Transverse colon (tissue), 4 donors: Measurements from ENCODE around the gene PTPRE.

ENCODE experiments used
- EP300 ChIP-seq: sonication (generic); formaldehyde crosslinking; IDR thresholded peaks from one replicate; pipeline ENCODE4 v1.6.1; 2017; ENCODE audit warnings: antibody characterized with exemption, low read depth
- POLR2A ChIP-seq: fragments of 450-650 bp; IDR thresholded peaks from one replicate; pipeline ENCODE4 v1.6.1; 2016; ENCODE audit warnings: antibody characterized with exemption, mild to moderate bottlenecking, moderate library complexity
- POLR2AphosphoS5 ChIP-seq, 3 donors: sonication (generic); formaldehyde crosslinking; IDR thresholded peaks; one replicate each; pipeline ENCODE4 v1.6.1; 2016; ENCODE audit warnings: antibody characterized with exemption in 3 of 3
- TF ChIP-seq, protein P1 (sequence below), 5 experiments: fragments of 200-600 bp in 3 of 5; fragments of 450-650 bp in 2 of 5; sonication (generic) in 3 of 5; IDR thresholded peaks; 1 replicate in 2 of 5; 2 replicates in 3 of 5; pipeline ENCODE4 v1.5.1; 2016 to 2017; ENCODE audit warnings: antibody characterized with exemption in 5 of 5, inconsistent platforms in 3 of 5, mild to moderate bottlenecking in 2 of 5, moderate library complexity in 1 of 5

DNA sequence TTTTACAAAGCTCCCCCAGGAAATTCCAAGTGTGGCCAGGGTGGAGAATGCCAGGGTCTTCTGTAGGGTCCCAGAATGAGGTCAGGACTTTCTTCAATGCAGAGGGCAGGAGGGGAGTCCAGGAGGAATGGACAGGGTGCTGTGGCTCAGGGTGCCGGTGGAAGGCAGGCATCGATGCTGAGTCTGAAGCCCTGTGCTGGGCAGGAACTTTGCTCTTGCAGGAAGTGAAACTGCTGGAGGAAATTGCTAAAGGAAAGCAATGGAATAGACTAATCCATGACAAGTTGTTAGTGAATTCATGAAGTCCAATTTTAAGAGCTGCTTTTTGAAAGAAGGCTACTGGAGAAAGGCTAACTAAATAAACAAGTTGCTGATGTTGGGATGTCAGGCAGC, 14.8 kb downstream of the PTPRE start:
- no peak for TF ChIP-seq POLR2A
- TF ChIP-seq, protein P1, sequence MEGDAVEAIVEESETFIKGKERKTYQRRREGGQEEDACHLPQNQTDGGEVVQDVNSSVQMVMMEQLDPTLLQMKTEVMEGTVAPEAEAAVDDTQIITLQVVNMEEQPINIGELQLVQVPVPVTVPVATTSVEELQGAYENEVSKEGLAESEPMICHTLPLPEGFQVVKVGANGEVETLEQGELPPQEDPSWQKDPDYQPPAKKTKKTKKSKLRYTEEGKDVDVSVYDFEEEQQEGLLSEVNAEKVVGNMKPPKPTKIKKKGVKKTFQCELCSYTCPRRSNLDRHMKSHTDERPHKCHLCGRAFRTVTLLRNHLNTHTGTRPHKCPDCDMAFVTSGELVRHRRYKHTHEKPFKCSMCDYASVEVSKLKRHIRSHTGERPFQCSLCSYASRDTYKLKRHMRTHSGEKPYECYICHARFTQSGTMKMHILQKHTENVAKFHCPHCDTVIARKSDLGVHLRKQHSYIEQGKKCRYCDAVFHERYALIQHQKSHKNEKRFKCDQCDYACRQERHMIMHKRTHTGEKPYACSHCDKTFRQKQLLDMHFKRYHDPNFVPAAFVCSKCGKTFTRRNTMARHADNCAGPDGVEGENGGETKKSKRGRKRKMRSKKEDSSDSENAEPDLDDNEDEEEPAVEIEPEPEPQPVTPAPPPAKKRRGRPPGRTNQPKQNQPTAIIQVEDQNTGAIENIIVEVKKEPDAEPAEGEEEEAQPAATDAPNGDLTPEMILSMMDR (IDR thresholded peaks at IDR 0.05): no peak
- TF ChIP-seq EP300: no peak
- TF ChIP-seq POLR2AphosphoS5 (IDR thresholded peaks at IDR 0.05): no peak
